HG03457 (cell line): ENCODE measurements around the gene ATG2B.
"Not testable (repeated sequence)": the region's sequence is repeated elsewhere in the genome, so short reads cannot be mapped to it uniquely, and the experiment has no call there.

Experiments used
- ATAC-seq: cut with Tn5 transposase; IDR thresholded peaks from one replicate; pipeline ENCODE4 v1.9.1; 2021; ENCODE audit warnings: moderate number of reproducible peaks; ENCODE audit not compliant: unreplicated experiment

Gene ATG2B

GRCh38 chr14:96254687-96255086, 108.5 kb downstream of the ATG2B start:
- ATAC-seq = no peak

GRCh38 chr14:96252999-96253539, 110.1 kb downstream of the ATG2B start:
- no peak for ATAC-seq

- no peak for ATAC-seq
These were observed 110.7 kb downstream of the ATG2B start for GRCh38 chr14:96252323-96252998.

GRCh38 chr14:96251656-96252155, 111.4 kb downstream of the ATG2B start:
- ATAC-seq = no peak

GRCh38 chr14:96250485-96250884, 112.7 kb downstream of the ATG2B start:
- no peak for ATAC-seq

GRCh38 chr14:96249029-96249428, 114.1 kb downstream of the ATG2B start:
- no peak for ATAC-seq

GRCh38 chr14:96247031-96247430, 116.1 kb downstream of the ATG2B start:
- no peak for ATAC-seq

GRCh38 chr14:96246539-96246847, 116.6 kb downstream of the ATG2B start:
- no peak for ATAC-seq

- ATAC-seq = no peak
These were observed 117.2 kb downstream of the ATG2B start for GRCh38 chr14:96245710-96246538.

- ATAC-seq = not testable (repeated sequence)
These were observed 118.1 kb downstream of the ATG2B start for GRCh38 chr14:96245074-96245473.

GRCh38 chr14:96243785-96244184, 119.4 kb downstream of the ATG2B start:
- ATAC-seq = no peak

- ATAC-seq = no peak
These were observed 121.0 kb downstream of the ATG2B start for GRCh38 chr14:96242126-96242525.

GRCh38 chr14:96240641-96241040, 122.5 kb downstream of the ATG2B start:
- no peak for ATAC-seq

- no peak for ATAC-seq
These were observed 123.4 kb downstream of the ATG2B start for GRCh38 chr14:96239711-96240141.

GRCh38 chr14:96238676-96239265, 124.4 kb downstream of the ATG2B start:
- ATAC-seq = no peak

GRCh38 chr14:96237641-96238040, 125.5 kb downstream of the ATG2B start:
- ATAC-seq = no peak

GRCh38 chr14:96235426-96235825, 127.7 kb downstream of the ATG2B start:
- ATAC-seq = no peak

- ATAC-seq = no peak
These were observed 129.5 kb downstream of the ATG2B start for GRCh38 chr14:96233661-96234060.

- no peak for ATAC-seq
These were observed 130.6 kb downstream of the ATG2B start for GRCh38 chr14:96232506-96232905.

GRCh38 chr14:96231526-96232130, 131.5 kb downstream of the ATG2B start:
- ATAC-seq = no peak

GRCh38 chr14:96231056-96231455, 132.1 kb downstream of the ATG2B start:
- ATAC-seq = no peak
